ENCODE measurements around the gene CFAP57. TPM values are rescaled to one million over a fixed set of nuclear protein-coding genes. Genes with fewer than 3 reads are reported as not detected.

Gene CFAP57
- total and polyA plus RNA-seq, 2 donors (not counting 1 experiment from before 2014, with no cell fraction given), result 0.07 to 0.44 TPM

DNA sequence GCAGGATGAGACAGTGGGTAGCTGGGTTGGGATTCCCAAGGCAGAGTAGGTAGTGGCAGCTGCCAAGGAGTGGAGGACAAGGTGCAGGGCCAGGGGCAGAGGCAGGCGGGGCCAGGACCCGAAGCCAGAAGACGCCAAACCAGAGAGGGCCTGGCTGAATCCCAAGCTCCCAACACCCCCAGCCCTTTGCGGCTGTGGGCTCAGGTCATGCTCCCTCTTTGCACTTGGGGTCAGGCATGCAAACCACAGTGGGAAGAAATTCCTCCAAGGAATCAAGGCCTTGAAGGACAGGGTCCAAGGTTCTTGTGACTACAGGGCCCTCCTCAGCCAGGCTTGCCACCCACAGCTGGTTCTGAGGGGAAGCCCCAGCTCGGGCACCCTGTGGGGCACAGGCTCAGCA lies 107.0 kb downstream of the CFAP57 start:
- Mint-ChIP-seq H3K27me3 (peaks cover 16% of the 10 kb centered on the region), H3K27ac (no peak overlapping the region), H3K4me3 (no peak overlapping the region), H3K4me1 (peaks cover 5% of the 10 kb centered on the region), H3K9me3 (ENCODE audit: insufficient read depth) (no peaks in the 10 kb centered on the region)
- POLR2A ChIA-PET, result no interaction called here
- H3K9me3 ChIP-seq (ENCODE audit: control extremely low read depth in 1 of 3, control insufficient read depth in 2 of 3, insufficient read depth in 1 of 3, low read length in 2 of 3), result peaks cover 0 to 6% (median 0%) of the 10 kb centered on the region in 3 donors
- ATAC-seq (ENCODE audit: low read depth), result no peak
- TF ChIP-seq, protein P1, sequence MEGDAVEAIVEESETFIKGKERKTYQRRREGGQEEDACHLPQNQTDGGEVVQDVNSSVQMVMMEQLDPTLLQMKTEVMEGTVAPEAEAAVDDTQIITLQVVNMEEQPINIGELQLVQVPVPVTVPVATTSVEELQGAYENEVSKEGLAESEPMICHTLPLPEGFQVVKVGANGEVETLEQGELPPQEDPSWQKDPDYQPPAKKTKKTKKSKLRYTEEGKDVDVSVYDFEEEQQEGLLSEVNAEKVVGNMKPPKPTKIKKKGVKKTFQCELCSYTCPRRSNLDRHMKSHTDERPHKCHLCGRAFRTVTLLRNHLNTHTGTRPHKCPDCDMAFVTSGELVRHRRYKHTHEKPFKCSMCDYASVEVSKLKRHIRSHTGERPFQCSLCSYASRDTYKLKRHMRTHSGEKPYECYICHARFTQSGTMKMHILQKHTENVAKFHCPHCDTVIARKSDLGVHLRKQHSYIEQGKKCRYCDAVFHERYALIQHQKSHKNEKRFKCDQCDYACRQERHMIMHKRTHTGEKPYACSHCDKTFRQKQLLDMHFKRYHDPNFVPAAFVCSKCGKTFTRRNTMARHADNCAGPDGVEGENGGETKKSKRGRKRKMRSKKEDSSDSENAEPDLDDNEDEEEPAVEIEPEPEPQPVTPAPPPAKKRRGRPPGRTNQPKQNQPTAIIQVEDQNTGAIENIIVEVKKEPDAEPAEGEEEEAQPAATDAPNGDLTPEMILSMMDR (IDR thresholded peaks at IDR 0.05), result no peak
- TF ChIP-seq EZH2 (IDR thresholded peaks at IDR 0.05; ENCODE audit: borderline replicate concordance, insufficient read depth, low read depth, low read length, poor library complexity, severe bottlenecking), result no peak
- no peak overlapping the region for H3K9ac ChIP-seq (ENCODE audit: low read length)
- H3K27ac ChIP-seq (ENCODE audit: low read length in 2 of 2), result no peak overlapping the region
- CTCF ChIA-PET, result no interaction called here
- intact Hi-C loops (cut with micrococcal nuclease), result no loop called here
- H3K4me2 ChIP-seq (replicated peaks; ENCODE audit: low read depth, low read length, poor library complexity, severe bottlenecking), result no peak overlapping the region
- peaks cover 3 to 6% of the 10 kb centered on the region in 2 donors for H3K4me1 ChIP-seq (ENCODE audit: control insufficient read depth in 2 of 2, insufficient read depth in 2 of 2, low read length in 2 of 2)
- no peak overlapping the region for H2AFZ ChIP-seq (ENCODE audit: insufficient read depth, low read depth, low read length, poor library complexity, severe bottlenecking)
- no peaks in the 10 kb centered on the region for H4K20me1 ChIP-seq (ENCODE audit: control insufficient read depth, insufficient read depth, low read length, poor library complexity, severe bottlenecking)
- H3K4me3 ChIP-seq (ENCODE audit: control extremely low read depth in 1 of 5, extremely low read depth in 1 of 5, insufficient read depth in 1 of 5, low read depth in 2 of 5, low read length in 4 of 5), result no peak overlapping the region
- no peak for DNase-seq
- WGBS (ENCODE audit: insufficient coverage), result 100% methylated on average over 4 of the region's 5 CpGs
- no peaks in the 10 kb centered on the region for H3K36me3 ChIP-seq (replicated peaks in 1 of 2; ENCODE audit: control extremely low read depth in 1 of 2, control insufficient read depth in 1 of 2, extremely low read depth in 1 of 2, insufficient read depth in 2 of 2, low read length in 1 of 2)
- no peaks in the 10 kb centered on the region for H3K27me3 ChIP-seq (replicated peaks in 1 of 4; ENCODE audit: control extremely low read depth in 1 of 4, control insufficient read depth in 3 of 4, insufficient read depth in 4 of 4, low read length in 3 of 4)
- H3K79me2 ChIP-seq (ENCODE audit: control insufficient read depth, insufficient read depth, low read length), result no peaks in the 10 kb centered on the region

- 96% methylated on average over 6 of the region's 6 CpGs for WGBS (ENCODE audit: insufficient coverage)
Observed at GRCh38 chr1:43279666-43280065, 107.5 kb downstream of the CFAP57 start.

More at GRCh38 chr1:43279666-43280065, 107.5 kb downstream of the CFAP57 start:
- no peak overlapping the region for H3K27ac ChIP-seq (ENCODE audit: low read length in 2 of 2)
- no peak overlapping the region for H3K27ac Mint-ChIP-seq
- DNase-seq, result no peak
- no peak for ATAC-seq (ENCODE audit: low read depth)
- intact Hi-C loops (cut with micrococcal nuclease), result no loop called here
- H3K9ac ChIP-seq (ENCODE audit: low read length), result no peak overlapping the region
- H3K36me3 ChIP-seq (replicated peaks in 1 of 2; ENCODE audit: control extremely low read depth in 1 of 2, control insufficient read depth in 1 of 2, extremely low read depth in 1 of 2, insufficient read depth in 2 of 2, low read length in 1 of 2), result no peaks in the 10 kb centered on the region
- peaks cover 0 to 5% (median 0%) of the 10 kb centered on the region in 3 donors for H3K9me3 ChIP-seq (ENCODE audit: control extremely low read depth in 1 of 3, control insufficient read depth in 2 of 3, insufficient read depth in 1 of 3, low read length in 2 of 3)
- no peak overlapping the region for H3K4me2 ChIP-seq (replicated peaks; ENCODE audit: low read depth, low read length, poor library complexity, severe bottlenecking)
- H3K4me1 Mint-ChIP-seq, result peaks cover under 1% of the 10 kb centered on the region
- H3K4me3 ChIP-seq (ENCODE audit: control extremely low read depth in 1 of 5, extremely low read depth in 1 of 5, insufficient read depth in 1 of 5, low read depth in 2 of 5, low read length in 4 of 5), result no peak overlapping the region
- no peaks in the 10 kb centered on the region for H4K20me1 ChIP-seq (ENCODE audit: control insufficient read depth, insufficient read depth, low read length, poor library complexity, severe bottlenecking)
- CTCF ChIA-PET, result no interaction called here
- TF ChIP-seq EZH2 (IDR thresholded peaks at IDR 0.05; ENCODE audit: borderline replicate concordance, insufficient read depth, low read depth, low read length, poor library complexity, severe bottlenecking), result no peak
- TF ChIP-seq, protein P1 (IDR thresholded peaks at IDR 0.05), result no peak
- no peaks in the 10 kb centered on the region for H3K27me3 ChIP-seq (replicated peaks in 1 of 4; ENCODE audit: control extremely low read depth in 1 of 4, control insufficient read depth in 3 of 4, insufficient read depth in 4 of 4, low read length in 3 of 4)
- no peaks in the 10 kb centered on the region for H3K79me2 ChIP-seq (ENCODE audit: control insufficient read depth, insufficient read depth, low read length)
- H3K27me3 Mint-ChIP-seq, result peaks cover 16% of the 10 kb centered on the region
- peaks cover 0 to 1% of the 10 kb centered on the region in 2 donors for H3K4me1 ChIP-seq (ENCODE audit: control insufficient read depth in 2 of 2, insufficient read depth in 2 of 2, low read length in 2 of 2)
- H3K9me3 Mint-ChIP-seq (ENCODE audit: insufficient read depth), result no peaks in the 10 kb centered on the region
- H2AFZ ChIP-seq (ENCODE audit: insufficient read depth, low read depth, low read length, poor library complexity, severe bottlenecking), result no peak overlapping the region
- no peak overlapping the region for H3K4me3 Mint-ChIP-seq
- POLR2A ChIA-PET, result interaction anchor here (0.6 kb wide), 1 partner anchor 451 kb away, joined by 4 read pairs; no protein-coding TSS in a partner anchor
